ENCODE results near the gene LYL1. TPM values are rescaled to one million over a fixed set of nuclear protein-coding genes. Genes with fewer than 3 reads are reported as not detected.

LYL1 gene
- total and polyA plus RNA-seq, 2 of the 4 experiments (the other 2 are of a cell fraction) = 0.36 to 0.39 TPM

- BruUV-seq (replicated peaks) = no TSS peak
- dilution Hi-C loops (cut with HindIII; ENCODE audit: low sequenced_read_pairs, unreplicated experiment) (no loop called here), intact Hi-C loops (cut with micrococcal nuclease) (loop anchor here (2.0 kb wide), 2 partner anchors 113 to 171 kb away; no protein-coding TSS in a partner anchor), in situ Hi-C loops (cut with MboI; ENCODE audit: low sequenced_read_pairs) (loop anchor here (10.0 kb wide), 1 partner anchor 695 kb away; no protein-coding TSS in a partner anchor)
- H3K18ac ChIP-seq (ENCODE audit: low read depth, low read length) = peak overlapping the region; percentile 3; the same call in 1 of the 2 replicates
- peak overlapping the region; percentile 76 for H3K9ac ChIP-seq (ENCODE audit: low read depth, low read length)
- peak overlapping the region; percentile 59 for H2BK120ac ChIP-seq (ENCODE audit: low read depth, low read length)
- peak overlapping the region; percentile 74 for H3K27ac ChIP-seq (ENCODE audit: insufficient read depth, low read length)
- peaks cover 4% of the 10 kb centered on the region for H3K9me1 ChIP-seq (ENCODE audit: insufficient read depth, low read length)
- peak overlapping the region; percentile 80 to 90 for H4K8ac ChIP-seq (ENCODE audit: low read depth in 2 of 2, low read length in 2 of 2)
- no peaks in the 10 kb centered on the region for H3K9me3 ChIP-seq (ENCODE audit: control insufficient read depth, insufficient read depth, low read length)
- peaks cover 19% of the 10 kb centered on the region for H4K20me1 ChIP-seq (ENCODE audit: insufficient read depth, low read length)
- H3K56ac ChIP-seq (ENCODE audit: extremely low read depth, insufficient read depth, low read length) = peak overlapping the region; percentile 17
- peak overlapping the region; percentile 74 for H4K91ac ChIP-seq (ENCODE audit: insufficient read depth, low read depth, low read length)
- H2BK5ac ChIP-seq (ENCODE audit: low read depth, low read length, poor library complexity, severe bottlenecking) = peak overlapping the region; percentile 65
- peak overlapping the region; percentile 94 for H3K4me2 ChIP-seq (ENCODE audit: low read depth, low read length)
- peak; percentile 2 for ATAC-seq (ENCODE audit: low read depth)
- no peak for DNase-seq
- H3K36me3 ChIP-seq (ENCODE audit: control insufficient read depth, insufficient read depth, low read length) = peaks cover 7% of the 10 kb centered on the region
- 0 out of 3 replicates have a peak overlapping the region, but pooled peaks have one; percentile 31 for H2BK15ac ChIP-seq (ENCODE audit: low read depth, low read length)
- peaks cover 2 to 43% of the 10 kb centered on the region in 2 experiments; a peak in 2 of 4 replicates for H3K79me1 ChIP-seq (ENCODE audit: low read depth in 1 of 2, low read length in 2 of 2)
- H3K14ac ChIP-seq (replicated peaks; ENCODE audit: low read depth, low read length) = peak overlapping the region; percentile 87
- peak overlapping the region; percentile 98 for H2AFZ ChIP-seq (replicated peaks; ENCODE audit: low read length, poor library complexity)
- ChIA-PET CTCF (interaction anchor here (0.7 to 1.0 kb wide), 3 partner anchors 23 to 33 kb away, joined by 3 read pairs; partner anchors contain the start of gene NACC1), POLR2A (ENCODE audit: unreplicated experiment) (interaction anchor here (0.5 to 1.1 kb wide), 4 partner anchors 13 to 358 kb away, joined by 3 to 8 read pairs (median 5); no protein-coding TSS in a partner anchor)
- H2AK9ac ChIP-seq (replicated peaks; ENCODE audit: low read depth, low read length, poor library complexity) = peak overlapping the region; percentile 99
- H4K5ac ChIP-seq (ENCODE audit: low read depth, low read length) = peak overlapping the region; percentile 71
- H3K23ac ChIP-seq (ENCODE audit: low read depth, low read length) = peak overlapping the region; percentile 94
- H3K4ac ChIP-seq (ENCODE audit: low read depth, low read length) = peak overlapping the region; percentile 89
- no peaks in the 10 kb centered on the region for H3K27me3 ChIP-seq (ENCODE audit: control insufficient read depth, insufficient read depth, low read length)
- WGBS, 2 experiments (ENCODE audit: extremely low coverage in 2 of 2, insufficient read length in 1 of 2) = 2% methylated on average over 25 of the region's 46 CpGs; no CpG with 5 or more reads in 1 of the 2 experiments
- peak overlapping the region; percentile 93 for H2AK5ac ChIP-seq (ENCODE audit: low read depth, low read length)
- TF ChIP-seq CHD1 (IDR thresholded peaks at IDR 0.05; ENCODE audit: low read depth, low read length) = no peak
- no peak for TF ChIP-seq FOS (IDR thresholded peaks at IDR 0.05; ENCODE audit: low read depth, low read length)
- TF ChIP-seq RAD21 (IDR thresholded peaks at IDR 0.05; ENCODE audit: low read length) = peak; percentile 8; the same call in 1 of the 2 replicates
- no peak for TF ChIP-seq USF2 (IDR thresholded peaks at IDR 0.05; ENCODE audit: low read depth, low read length)
- no peak for TF ChIP-seq RCOR1 (IDR thresholded peaks at IDR 0.05; ENCODE audit: insufficient replicate concordance, low read length)
- no peak for TF ChIP-seq CTCF (conservative IDR thresholded peaks at IDR 0.05; ENCODE audit: low read depth, low read length)
- peak; percentile 11; the same call in 1 of the 2 replicates for TF ChIP-seq MXI1 (IDR thresholded peaks at IDR 0.05; ENCODE audit: borderline replicate concordance, low read depth, low read length)
- no peak for TF ChIP-seq CEBPB (IDR thresholded peaks at IDR 0.05; ENCODE audit: low read depth, low read length)
- TF ChIP-seq SMC3 (IDR thresholded peaks at IDR 0.05; ENCODE audit: low read depth, low read length) = 0 out of 2 replicates have a peak, but pooled peaks have one; percentile 8
- TF ChIP-seq ELK1 (IDR thresholded peaks at IDR 0.05; ENCODE audit: borderline replicate concordance, low read depth, low read length) = no peak
- no peak for TF ChIP-seq BHLHE40 (IDR thresholded peaks at IDR 0.05; ENCODE audit: low read depth, low read length)
- no peak for TF ChIP-seq POLR2A (IDR thresholded peaks at IDR 0.05; ENCODE audit: low read depth, low read length)
- peaks cover 6% of the 10 kb centered on the region; the same call in 1 of the 2 replicates for H3K4me1 ChIP-seq (ENCODE audit: control insufficient read depth, insufficient read depth, low read length)
- H3K4me3 ChIP-seq (ENCODE audit: insufficient read depth, low read depth, low read length) = peak overlapping the region; percentile 72
- peak overlapping the region; percentile 69 for H2BK20ac ChIP-seq (ENCODE audit: low read depth, low read length)
Observed at GRCh38 chr19:13149628-13150186, 47.0 kb upstream of the LYL1 start.
